GM21737 (cell line): Measurements from ENCODE around the gene CDH4.

Experiments used
- ATAC-seq: cut with Tn5 transposase; IDR thresholded peaks from one replicate; pipeline ENCODE4 v1.9.1; 2021; ENCODE audit warnings: mild to moderate bottlenecking, moderate library complexity; ENCODE audit not compliant: unreplicated experiment

Gene CDH4

DNA sequence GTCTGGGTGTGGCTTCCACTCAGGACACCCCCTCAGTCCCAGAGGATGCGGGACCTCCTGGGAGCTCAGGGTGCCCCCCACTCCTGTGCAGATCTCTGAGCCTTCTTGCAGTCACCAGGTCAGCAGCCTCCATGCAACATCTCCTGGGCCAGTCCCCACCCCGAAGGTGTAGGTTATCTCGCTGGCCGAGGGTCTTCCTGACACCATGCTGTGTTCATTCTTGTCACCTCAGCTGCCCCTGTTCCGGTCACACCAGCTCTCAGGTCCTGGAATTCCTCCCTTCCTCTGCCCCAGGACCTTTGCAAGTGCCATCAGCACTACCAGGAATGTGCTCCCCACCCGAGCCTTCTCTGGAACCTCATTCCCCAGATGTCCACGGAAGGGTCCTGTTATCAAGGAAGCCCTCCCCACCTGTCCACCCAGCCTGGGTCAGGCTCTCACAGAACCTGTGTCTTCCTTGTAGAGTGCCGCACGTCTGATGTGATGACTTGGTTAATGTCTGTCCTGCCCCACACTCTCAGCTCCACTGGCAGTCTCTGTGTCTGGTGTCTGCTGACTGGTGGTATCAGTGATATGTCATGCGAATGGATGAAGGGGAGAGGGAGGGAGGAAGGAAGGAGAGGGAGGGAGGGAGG is 484.1 kb downstream of the CDH4 start:
- no peak for ATAC-seq

DNA sequence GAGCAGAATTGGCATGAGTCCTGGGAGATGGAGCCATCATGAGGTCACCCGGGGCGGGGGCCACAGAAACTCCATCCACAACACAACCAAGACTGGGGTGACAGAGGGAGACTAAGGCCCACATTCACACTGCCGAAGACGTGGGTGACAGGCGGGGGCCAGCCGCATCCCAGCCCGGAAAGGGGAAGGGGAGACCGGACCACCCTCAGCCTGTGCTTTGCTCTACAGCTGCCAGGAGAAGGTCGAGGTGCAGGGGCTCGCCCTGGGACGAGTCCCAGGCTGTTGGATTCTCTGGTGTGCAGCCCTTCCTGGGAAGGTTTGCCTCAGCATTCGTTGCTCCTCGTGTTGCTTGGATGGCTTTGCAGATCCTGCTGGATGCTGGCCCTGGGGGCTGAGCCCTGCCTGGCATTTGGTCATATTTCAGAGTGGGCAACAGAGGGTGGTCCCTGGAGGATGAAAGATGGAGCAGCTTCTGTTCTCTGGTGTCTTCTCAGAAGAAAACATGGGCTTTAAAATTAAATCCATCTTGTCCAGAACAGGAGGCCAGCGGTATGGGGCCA is 484.8 kb downstream of the CDH4 start:
- ATAC-seq: no peak

DNA sequence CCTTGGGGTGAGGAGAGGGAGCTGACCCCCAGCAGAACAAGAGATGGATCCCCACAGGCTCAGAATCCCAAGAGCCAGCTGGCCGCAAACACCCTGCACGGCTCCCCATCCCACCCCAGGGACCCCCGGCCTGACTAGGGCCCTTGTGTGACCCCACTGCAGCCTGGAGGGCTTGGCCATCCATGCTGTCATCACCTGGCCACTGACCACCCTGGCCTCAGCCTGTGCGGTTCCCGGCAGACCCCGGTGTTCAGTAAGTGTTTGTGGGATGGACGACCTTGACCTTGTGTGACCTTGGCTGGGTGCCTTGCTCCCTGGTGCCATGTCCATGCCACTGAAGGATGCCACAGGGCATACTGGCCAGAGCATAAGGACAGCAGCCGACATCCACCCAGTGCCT is 485.3 kb downstream of the CDH4 start:
- ATAC-seq: no peak

DNA sequence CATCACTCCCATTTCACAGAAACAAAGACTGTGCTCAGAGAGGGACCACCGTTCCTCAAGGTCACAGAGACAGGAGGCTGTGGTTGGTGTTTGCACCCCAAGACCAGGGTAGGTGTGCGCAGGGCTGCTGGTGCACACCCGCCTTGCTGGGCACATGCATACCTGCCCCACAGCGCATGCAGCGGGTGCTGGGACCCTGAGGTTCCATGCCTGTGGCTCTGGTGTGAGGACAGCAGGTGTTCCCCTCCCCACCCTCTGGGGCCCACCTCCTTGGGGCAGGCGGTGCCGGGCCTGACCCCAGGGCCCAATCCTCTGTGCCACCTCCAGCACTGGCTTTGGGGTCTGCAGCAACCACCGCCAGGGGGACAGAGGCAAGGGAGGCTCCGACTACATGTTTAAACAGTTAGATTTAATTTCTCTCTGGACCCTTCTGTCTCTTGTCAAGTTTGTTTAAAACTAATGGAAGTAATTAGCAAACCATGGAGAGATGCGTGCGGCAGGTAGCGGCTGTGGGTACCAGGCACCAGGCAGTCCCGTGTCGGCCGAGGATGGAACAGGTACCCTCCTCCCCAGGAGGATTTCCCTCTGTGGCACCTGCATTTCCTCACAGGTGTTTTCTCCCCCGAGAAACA is 485.9 kb downstream of the CDH4 start:
- ATAC-seq: no peak

DNA sequence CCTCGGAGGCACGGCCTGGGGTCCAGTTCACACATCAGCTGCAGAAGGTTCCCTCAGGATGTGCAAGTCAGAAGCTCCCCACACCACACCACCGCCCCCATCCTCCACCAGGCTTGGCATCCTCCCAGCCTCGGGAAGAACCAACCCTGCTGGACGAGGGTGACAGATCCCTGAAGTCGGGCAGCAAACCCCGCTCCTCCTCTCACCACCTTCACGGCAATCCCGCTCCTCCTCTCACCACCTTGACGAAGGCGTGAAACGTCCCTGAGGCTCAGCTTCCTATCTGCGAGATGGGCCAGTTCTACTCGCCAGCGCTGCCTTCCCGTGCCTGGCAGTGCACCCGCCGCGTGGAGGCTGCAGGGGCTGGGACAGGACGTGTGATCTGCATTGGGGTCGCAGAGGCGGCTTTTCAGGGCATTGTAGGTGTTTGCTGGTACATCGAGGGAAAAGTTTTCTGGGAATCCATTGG is 486.6 kb downstream of the CDH4 start:
- ATAC-seq: no peak

DNA sequence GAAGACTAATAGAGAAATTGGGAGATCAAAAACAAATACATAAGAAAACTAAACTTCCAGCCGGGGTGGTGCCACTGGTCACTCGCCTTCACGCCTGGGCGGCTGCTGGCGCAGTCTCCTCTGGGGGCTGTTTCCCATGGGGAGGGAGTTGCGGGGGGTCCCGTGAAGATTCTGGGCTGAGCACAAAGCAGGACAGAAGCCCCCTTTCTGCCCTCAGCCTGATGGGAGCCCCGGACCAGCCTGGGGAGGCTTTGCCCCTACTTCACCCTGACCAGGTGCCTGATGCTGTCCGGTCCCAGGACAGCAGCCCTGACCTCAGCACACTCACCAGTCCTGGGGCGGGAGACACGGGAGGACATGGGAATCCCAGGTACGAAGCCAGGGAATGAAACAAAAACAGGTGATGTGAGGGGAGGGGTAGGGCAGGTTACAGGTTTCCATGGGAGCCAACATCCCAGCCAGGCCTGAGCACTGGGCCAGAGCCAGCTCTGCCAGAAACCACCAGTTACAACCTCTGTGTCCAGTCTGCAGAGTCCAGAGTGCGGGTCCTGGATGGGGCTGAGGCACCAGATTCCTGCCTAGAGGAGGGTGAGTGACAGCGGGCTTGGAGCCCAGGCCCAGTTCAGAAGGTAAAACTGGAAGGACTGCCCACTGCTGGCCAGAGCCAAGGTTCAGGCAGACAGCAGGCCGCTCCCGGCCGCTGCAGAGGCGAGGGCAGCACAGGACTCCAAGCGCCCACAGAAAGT is 487.2 kb downstream of the CDH4 start:
- ATAC-seq: no peak

DNA sequence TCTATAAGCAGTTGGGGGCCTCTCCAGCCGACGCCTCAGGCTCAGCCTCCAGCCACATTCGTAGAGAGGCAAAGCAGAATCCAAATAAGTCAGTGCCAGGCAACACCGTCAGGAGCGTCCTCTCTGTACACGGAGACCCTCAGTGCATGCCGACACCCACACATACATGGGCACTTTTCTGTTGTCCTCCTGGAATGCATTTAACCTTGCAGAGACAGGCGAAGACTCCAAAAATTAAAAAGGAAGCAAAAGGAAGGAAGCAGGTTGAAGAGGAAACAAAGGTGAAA is 487.7 kb downstream of the CDH4 start:
- no peak for ATAC-seq

DNA sequence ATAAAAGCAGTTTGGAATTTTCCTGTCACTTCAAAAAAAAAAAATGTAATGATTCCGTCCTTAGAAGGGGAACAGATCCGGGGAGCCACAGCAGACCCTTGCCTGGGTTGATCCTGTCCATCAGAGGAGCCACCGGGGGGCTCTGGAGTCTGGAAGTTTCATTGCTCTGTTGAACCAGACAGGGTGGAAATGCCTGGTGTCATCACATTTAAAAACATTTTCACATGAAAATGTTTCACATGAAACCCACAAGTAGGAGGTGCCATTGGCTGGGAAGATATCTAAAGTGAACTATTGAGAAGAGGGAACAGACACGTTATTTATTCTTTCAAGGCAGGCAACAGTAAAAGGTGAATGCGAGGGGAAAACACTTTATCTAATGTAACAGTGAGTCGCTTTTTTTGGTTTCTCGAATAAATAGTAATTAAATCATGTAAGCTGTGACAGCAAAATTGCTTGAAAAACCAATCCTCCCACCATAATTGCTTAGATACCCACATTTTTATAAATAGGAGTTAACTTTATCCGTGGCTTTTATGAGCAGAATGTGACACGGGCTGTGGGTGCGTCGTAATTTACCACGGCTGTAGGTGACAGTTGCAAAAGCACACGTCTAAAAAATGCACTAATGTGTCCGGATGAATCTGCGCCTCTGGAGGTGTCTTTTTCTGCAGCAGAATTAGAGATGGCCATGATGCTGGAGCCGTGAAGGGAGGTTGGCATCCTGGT is 490.2 kb downstream of the CDH4 start:
- ATAC-seq: no peak

DNA sequence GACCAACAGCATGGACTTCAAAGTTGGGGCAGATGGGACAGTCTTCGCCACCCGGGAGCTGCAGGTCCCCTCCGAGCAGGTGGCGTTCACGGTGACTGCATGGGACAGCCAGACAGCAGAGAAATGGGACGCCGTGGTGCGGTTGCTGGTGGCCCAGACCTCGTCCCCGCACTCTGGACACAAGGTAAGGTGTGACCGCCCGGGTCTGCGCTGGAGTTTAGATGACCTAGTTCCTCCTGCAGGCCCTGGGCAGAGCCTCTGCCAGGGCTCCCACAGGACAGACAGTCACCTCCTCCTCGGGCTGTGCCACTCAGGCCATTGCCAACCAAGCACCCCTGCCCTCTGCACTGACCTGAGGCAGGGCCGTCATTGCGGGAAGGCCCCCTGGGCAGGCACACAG is 491.5 kb downstream of the CDH4 start:
- no peak for ATAC-seq

DNA sequence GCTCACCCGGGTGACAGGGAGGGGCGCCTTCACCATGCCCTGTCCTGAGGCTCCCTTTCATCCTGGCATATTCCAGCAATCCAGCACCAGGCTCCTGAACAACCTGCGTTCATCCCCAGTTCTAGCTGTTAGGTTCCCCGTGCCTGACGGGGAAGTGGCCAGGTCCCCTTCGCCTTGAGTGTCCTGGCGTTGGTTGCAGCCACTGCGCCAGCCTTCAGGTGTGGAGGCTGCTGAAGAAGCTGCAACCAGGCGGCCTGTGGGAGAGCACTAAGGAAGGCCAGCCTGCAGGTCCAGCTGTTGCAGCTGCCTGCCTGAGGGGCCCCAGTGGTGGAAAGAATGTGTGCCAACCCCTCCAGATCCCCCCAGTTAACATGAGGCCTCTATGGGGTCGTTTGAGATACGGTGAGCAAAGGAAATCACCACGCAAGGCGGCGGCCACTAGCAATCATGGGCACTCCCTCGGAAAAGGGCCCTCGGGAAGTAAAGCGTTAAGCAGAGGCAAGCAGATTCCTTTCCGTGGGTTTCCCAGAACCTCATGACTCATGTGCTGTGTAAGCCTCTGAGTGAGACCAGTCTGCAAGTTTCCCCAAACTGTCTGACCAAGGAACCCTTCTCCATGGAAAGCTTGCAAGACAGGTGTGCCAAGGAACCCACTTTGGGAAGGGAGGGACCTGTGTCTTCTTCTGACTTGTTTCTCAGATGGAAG is 492.8 kb downstream of the CDH4 start:
- ATAC-seq: no peak

DNA sequence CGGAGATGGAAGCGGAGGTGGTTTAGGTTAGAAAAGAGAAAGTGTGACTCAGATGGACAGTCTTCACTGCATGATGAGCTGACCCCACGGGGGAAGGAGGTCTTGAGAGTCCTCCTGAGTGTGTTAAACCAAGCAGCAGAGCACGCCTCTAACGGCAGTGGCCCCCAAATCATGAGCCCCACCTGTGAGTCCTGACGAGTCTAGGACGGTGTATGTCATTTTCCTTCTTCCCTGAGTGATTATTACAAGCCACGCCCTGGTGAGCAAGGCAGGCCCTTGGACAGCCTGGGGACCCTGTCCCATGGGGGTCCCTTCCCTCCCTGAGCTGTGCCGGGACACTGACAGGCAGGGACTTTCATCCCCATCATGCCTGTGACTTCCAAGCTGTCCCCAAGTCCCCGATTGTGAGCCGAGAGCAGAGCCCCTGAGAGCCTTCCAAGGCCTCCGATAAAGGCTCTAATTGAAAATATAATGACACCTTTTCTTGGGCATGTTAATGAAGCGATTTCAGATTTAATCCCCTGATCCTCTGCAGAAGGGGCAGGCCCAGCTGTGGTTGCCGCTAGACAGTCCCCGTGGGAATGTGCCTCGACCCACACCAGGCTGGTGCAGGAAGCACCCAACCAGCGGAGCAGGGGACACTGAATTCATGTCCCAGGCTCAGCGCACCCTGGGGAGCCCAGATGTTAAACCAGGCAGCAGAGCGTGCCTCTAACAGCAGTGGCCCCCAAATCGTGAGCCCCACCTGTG is 493.5 kb downstream of the CDH4 start:
- no peak for ATAC-seq

DNA sequence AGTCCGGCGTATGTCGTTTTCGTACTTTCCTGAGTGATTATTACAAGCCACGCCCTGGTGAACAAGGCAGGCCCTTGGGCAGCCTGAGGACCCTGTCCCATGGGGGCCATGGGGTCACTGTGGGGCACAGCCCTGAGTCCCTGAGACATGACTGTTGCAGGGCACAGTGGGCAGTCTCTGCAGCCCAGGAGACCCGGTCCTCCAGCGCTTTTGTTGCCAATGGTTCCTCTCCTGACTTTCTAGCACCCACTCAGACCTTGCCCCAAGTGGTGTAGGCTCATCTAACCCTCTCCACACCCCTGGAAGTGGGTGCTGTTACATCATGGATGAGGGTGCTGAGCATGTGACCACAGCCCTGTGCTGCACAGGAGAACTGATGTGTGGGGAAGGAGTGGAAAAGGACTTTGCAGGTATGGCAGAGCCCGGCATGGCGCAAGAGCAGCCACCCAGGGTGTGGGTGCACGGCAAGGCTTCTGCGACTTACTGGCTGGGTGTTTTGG is 494.1 kb downstream of the CDH4 start:
- no peak for ATAC-seq

DNA sequence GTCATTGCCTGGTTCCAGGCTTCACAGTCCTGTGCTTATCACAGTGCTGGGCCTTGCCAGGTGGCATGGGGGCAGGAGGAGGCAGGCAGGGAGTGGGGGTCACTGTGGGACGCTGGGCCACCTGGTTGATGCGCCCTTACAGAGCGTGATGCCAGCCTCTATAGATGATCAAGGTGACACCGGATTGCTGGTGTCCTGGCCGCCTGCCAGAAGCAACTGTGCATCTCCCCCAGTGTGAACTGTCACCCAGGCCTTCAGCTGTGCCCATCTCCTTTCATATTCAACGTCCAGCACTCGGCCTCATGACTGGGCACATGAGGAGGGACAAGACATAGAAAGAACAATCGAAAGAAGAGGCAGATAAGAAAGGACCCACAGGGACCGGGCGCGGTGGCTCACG is 494.7 kb downstream of the CDH4 start:
- no peak for ATAC-seq

DNA sequence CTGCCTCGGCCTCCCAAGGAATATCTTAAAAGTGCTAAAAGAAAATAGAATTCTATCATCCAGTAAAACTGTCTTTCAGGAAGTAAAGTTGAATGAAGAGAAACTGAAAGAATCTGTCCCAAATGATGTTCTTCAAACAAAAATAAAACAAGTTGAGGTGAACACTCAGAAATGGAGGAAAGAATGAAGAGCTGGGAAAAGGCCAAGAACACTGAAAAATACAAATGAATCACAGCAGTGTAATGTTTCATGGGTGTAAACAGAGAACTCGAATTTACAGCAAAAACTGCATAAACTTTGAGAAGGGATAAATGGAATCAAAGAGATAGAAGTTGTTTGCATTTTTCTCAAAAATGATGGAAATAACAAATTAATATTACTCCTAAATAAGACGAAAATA is 496.3 kb downstream of the CDH4 start:
- ATAC-seq: no peak

DNA sequence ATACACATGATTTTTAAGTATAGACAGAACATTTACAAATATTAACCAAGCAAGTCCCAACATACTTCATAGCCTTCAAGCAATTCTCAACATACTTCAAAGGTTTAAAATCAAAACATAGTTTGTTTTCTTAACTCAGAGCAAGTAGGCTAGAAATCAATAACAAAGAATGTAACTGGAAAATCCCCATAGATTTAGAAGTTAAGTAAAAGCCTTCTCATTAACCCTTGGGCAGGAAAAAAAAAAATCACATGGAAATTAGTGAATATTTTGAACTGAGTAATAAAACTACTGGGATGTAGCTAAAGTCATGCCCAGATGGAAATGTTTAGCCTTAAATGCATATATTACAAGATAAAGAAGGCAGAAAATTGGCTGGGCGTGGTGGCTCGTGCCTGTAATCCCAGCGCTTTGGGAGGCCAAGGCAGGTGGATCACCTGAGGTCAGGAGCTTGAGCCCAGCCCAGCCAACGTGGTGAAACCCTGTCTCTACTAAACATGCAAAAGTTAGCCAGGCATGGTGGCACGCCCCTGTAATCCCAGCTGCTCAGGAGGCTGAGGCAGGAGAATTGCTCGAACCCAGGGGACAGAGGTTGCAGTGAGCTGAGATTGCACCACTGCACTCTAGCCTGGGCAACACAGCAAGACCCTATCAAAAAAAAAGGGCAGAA is 497.5 kb downstream of the CDH4 start:
- no peak for ATAC-seq

DNA sequence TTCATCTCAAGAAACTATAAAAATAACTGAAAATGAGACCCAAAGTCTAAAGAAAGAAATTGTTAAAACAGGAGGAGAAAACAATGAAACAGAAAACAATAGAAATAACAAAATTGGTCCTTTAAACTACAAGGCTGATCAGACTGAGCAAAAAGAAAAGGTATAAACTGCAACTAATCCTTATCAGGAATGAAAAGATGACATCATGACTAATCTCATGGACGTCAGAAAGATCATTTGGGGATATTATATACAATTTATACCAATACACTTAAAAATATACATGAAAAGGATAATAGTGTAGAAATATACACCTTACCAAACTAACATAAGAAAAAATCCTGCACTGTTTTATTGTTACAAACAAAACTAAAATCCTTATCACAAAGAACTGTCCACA is 498.0 kb downstream of the CDH4 start:
- no peak for ATAC-seq

DNA sequence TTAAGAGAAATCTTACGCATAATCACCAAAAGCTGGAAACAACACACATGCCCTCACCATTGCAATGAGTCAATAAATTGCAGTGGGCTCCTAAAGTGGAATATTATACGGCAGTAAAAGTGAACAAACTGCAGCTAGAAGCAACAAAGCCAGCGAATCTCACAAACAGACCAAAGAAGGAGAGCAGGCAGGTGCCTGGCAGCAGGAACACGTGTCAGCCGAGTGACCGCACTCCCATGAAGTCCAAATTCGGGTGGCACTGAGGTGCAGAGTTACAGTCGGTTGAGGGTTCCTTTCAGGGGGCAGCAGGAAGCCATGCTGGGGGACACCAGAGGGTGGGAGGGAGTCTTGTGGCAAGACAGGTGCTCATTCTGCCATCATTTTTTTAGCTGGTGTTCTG is 500.5 kb downstream of the CDH4 start:
- ATAC-seq: no peak

DNA sequence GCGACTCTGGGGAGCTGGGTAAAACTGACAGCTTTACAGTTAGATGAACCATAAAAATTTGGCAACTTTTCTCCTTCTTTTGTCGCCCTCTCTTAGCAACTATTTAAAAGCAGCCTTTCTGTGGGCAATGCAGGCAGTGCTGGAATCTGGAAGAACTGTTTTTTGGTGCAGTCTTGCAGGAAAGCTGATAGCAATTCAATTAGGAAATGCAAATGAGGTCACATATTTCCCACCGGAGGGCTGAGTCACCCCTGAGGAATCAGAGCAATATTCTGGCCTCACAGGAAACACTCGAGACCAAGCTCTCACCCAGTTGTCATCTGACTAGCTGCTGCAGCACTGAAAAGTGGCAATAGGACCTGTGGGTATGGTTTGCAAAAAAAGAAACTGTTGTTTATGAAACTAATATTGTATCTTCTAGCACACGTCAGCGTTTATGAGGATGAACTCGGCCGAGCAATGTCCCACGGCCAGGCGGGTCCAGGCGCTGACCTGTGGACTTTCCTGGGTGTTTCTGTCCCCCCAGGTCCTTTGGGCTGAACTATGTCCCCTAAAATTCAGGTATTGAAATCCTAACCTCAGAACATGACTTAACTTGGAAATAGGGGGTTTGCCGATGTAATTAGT is 501.4 kb downstream of the CDH4 start:
- ATAC-seq: no peak
